ENCODE measurements around the gene CLHC1.
"Not testable (repeated sequence)": the region's sequence is repeated elsewhere in the genome, so short reads cannot be mapped to it uniquely, and the experiment has no call there.

The CLHC1 gene

GRCh38 chr2:55232084-55232862 lies at the start of gene CLHC1, which contains the start of gene RPS27A:
TSS of gene CLHC1 (minus strand) at chr2:55232293. CDS start at chr2:55222411, 9,882 bp downstream.
TSS of gene RPS27A (plus strand) at chr2:55232688. CDS start at chr2:55232825, 137 bp downstream.
- peak; percentile 99 for DNase-seq (ENCODE audit: low read depth)
- no peak for TF ChIP-seq CTCF (IDR thresholded peaks at IDR 0.05; ENCODE audit: low read length, missing control alignments)
- H3K4me3 ChIP-seq (replicated peaks; ENCODE audit: low read depth, low read length): peak within 1 kb of the TSS; percentile 95

- not testable (repeated sequence) for H3K4me3 ChIP-seq (replicated peaks; ENCODE audit: low read depth, low read length); DNase-seq (ENCODE audit: low read depth)
Measured at GRCh38 chr2:55280851-55281546, 48.9 kb upstream of the CLHC1 start.

GRCh38 chr2:55279859-55280424 lies 47.8 kb upstream of the CLHC1 start:
- not testable (repeated sequence) for DNase-seq (ENCODE audit: low read depth)

GRCh38 chr2:55279214-55279835 lies 47.2 kb upstream of the CLHC1 start:
- not testable (repeated sequence) for H3K4me3 ChIP-seq (replicated peaks; ENCODE audit: low read depth, low read length); DNase-seq (ENCODE audit: low read depth)

More at GRCh38 chr2:55279859-55280424, 47.8 kb upstream of the CLHC1 start:
- H3K4me3 ChIP-seq (replicated peaks; ENCODE audit: low read depth, low read length): not testable (repeated sequence)

- no peak overlapping the region for H3K4me3 ChIP-seq (replicated peaks; ENCODE audit: low read depth, low read length)
- DNase-seq (ENCODE audit: low read depth): no peak
- no peak for TF ChIP-seq CTCF (IDR thresholded peaks at IDR 0.05; ENCODE audit: low read length, missing control alignments)
Measured at GRCh38 chr2:55277310-55277709, 45.2 kb upstream of the CLHC1 start.

- not testable (repeated sequence) for DNase-seq (ENCODE audit: low read depth); H3K4me3 ChIP-seq (replicated peaks; ENCODE audit: low read depth, low read length)
Measured at GRCh38 chr2:55274346-55274745, 42.3 kb upstream of the CLHC1 start.

GRCh38 chr2:55269645-55269990 lies 37.5 kb upstream of the CLHC1 start:
- H3K4me3 ChIP-seq (replicated peaks; ENCODE audit: low read depth, low read length): peak overlapping the region; percentile 93
- TF ChIP-seq CTCF (IDR thresholded peaks at IDR 0.05; ENCODE audit: low read length, missing control alignments): no peak
- peak; percentile 8 for DNase-seq (ENCODE audit: low read depth)

GRCh38 chr2:55268907-55269644 lies 37.0 kb upstream of the CLHC1 start, which contains the start of gene MTIF2:
TSS of gene MTIF2 (minus strand) at chr2:55269231. CDS start at chr2:55263858, 5,373 bp downstream.
- DNase-seq (ENCODE audit: low read depth): peak; percentile 94
- TF ChIP-seq CTCF (IDR thresholded peaks at IDR 0.05; ENCODE audit: low read length, missing control alignments): no peak

More at GRCh38 chr2:55268907-55269644, 37.0 kb upstream of the CLHC1 start, which contains the start of gene MTIF2:
- H3K4me3 ChIP-seq (replicated peaks; ENCODE audit: low read depth, low read length): peak within 1 kb of the TSS; percentile 93

All from fibroblast of pulmonary artery (primary cell).